ENCODE measurements around the gene SLC38A3.

SLC38A3 gene

GRCh38 chr3:50207359-50208042 is 2.4 kb downstream of the SLC38A3 start:
- Histone ChIP-seq H3K18ac (ENCODE audit: low read length) (no peak overlapping the region), H3K23ac (ENCODE audit: low read length) (no peak overlapping the region), H3K27me3 (ENCODE audit: insufficient read depth, low read length) (peaks cover 22% of the 10 kb centered on the region), H2BK120ac (ENCODE audit: insufficient read depth, low read length, poor library complexity) (no peak overlapping the region), H2BK12ac (ENCODE audit: low read length) (no peak overlapping the region), H3K4me3 (ENCODE audit: low read depth, low read length) (no peak overlapping the region), H3K79me1 (ENCODE audit: low read length) (no peaks in the 10 kb centered on the region), H3K4me2 (ENCODE audit: low read length) (no peak overlapping the region), H3K27ac (ENCODE audit: low read depth, low read length) (no peak overlapping the region), H3K14ac (ENCODE audit: low read length) (no peak overlapping the region), H3K4me1 (ENCODE audit: control insufficient read depth in 1 of 2, insufficient read depth in 2 of 2, low read length in 2 of 2) (peaks cover 9 to 14% of the 10 kb centered on the region in 2 experiments), H3K9me3 (ENCODE audit: insufficient read depth, low read depth, low read length) (peaks cover 3% of the 10 kb centered on the region), H3K4ac (ENCODE audit: low read depth, low read length) (no peak overlapping the region), H4K12ac (ENCODE audit: low read depth, low read length) (no peak overlapping the region), H3K9ac (ENCODE audit: low read length) (no peak overlapping the region), H3K36me3 (ENCODE audit: control insufficient read depth in 1 of 2, insufficient read depth in 2 of 2, low read length in 2 of 2) (no peaks in the 10 kb centered on the region), H2BK5ac (ENCODE audit: low read depth, low read length, poor library complexity) (no peak overlapping the region), H3K79me2 (ENCODE audit: control insufficient read depth, insufficient read depth, low read length, poor library complexity) (peaks cover 2% of the 10 kb centered on the region), H4K91ac (ENCODE audit: low read depth, low read length) (no peak overlapping the region), H2AFZ (ENCODE audit: insufficient read depth, low read length, poor library complexity) (no peak overlapping the region), H4K8ac (ENCODE audit: low read depth, low read length) (no peak overlapping the region), H2AK5ac (ENCODE audit: low read length) (no peak overlapping the region)
- no CpG with 5 or more reads among the region's 17 CpGs for WGBS (ENCODE audit: extremely low coverage, insufficient coverage, insufficient read length)
- DNase-seq, result no peak

GRCh38 chr3:50208677-50209344 is 3.7 kb downstream of the SLC38A3 start:
- Histone ChIP-seq H3K9ac (ENCODE audit: low read length) (no peak overlapping the region), H3K36me3 (ENCODE audit: control insufficient read depth in 1 of 2, insufficient read depth in 2 of 2, low read length in 2 of 2) (no peaks in the 10 kb centered on the region), H3K14ac (ENCODE audit: low read length) (no peak overlapping the region), H3K18ac (ENCODE audit: low read length) (no peak overlapping the region), H3K4me2 (ENCODE audit: low read length) (no peak overlapping the region), H3K4ac (ENCODE audit: low read depth, low read length) (no peak overlapping the region), H2AK5ac (ENCODE audit: low read length) (no peak overlapping the region), H4K8ac (ENCODE audit: low read depth, low read length) (no peak overlapping the region), H3K4me3 (ENCODE audit: low read depth, low read length) (no peak overlapping the region), H3K4me1 (ENCODE audit: control insufficient read depth in 1 of 2, insufficient read depth in 2 of 2, low read length in 2 of 2) (peaks cover 9 to 14% of the 10 kb centered on the region in 2 experiments), H2AFZ (ENCODE audit: insufficient read depth, low read length, poor library complexity) (no peak overlapping the region), H3K27ac (ENCODE audit: low read depth, low read length) (no peak overlapping the region), H3K9me3 (ENCODE audit: insufficient read depth, low read depth, low read length) (no peaks in the 10 kb centered on the region), H3K79me2 (ENCODE audit: control insufficient read depth, insufficient read depth, low read length, poor library complexity) (peaks cover 2% of the 10 kb centered on the region), H2BK120ac (ENCODE audit: insufficient read depth, low read length, poor library complexity) (no peak overlapping the region), H3K23ac (ENCODE audit: low read length) (no peak overlapping the region), H4K12ac (ENCODE audit: low read depth, low read length) (no peak overlapping the region), H2BK5ac (ENCODE audit: low read depth, low read length, poor library complexity) (no peak overlapping the region), H2BK12ac (ENCODE audit: low read length) (no peak overlapping the region), H3K27me3 (ENCODE audit: insufficient read depth, low read length) (peaks cover 22% of the 10 kb centered on the region), H3K79me1 (ENCODE audit: low read length) (no peaks in the 10 kb centered on the region), H4K91ac (ENCODE audit: low read depth, low read length) (no peak overlapping the region)
- DNase-seq, result no peak
- no CpG with 5 or more reads among the region's 14 CpGs for WGBS (ENCODE audit: extremely low coverage, insufficient coverage, insufficient read length)

GRCh38 chr3:50210176-50210509 is 5.1 kb downstream of the SLC38A3 start:
- H3K79me1 ChIP-seq (ENCODE audit: low read length), result no peaks in the 10 kb centered on the region
- H3K4me1 ChIP-seq (ENCODE audit: control insufficient read depth in 1 of 2, insufficient read depth in 2 of 2, low read length in 2 of 2), result peaks cover 6% of the 10 kb centered on the region in 2 experiments
- H2AFZ ChIP-seq (ENCODE audit: insufficient read depth, low read length, poor library complexity), result no peak overlapping the region
- H3K27me3 ChIP-seq (ENCODE audit: insufficient read depth, low read length), result peaks cover 18% of the 10 kb centered on the region
- no CpG with 5 or more reads among the region's 5 CpGs for whole genome bisulfite sequencing (ENCODE audit: extremely low coverage, insufficient coverage, insufficient read length)
- H4K12ac ChIP-seq (ENCODE audit: low read depth, low read length), result no peak overlapping the region
- H3K9me3 ChIP-seq (ENCODE audit: insufficient read depth, low read depth, low read length), result no peaks in the 10 kb centered on the region
- no peak overlapping the region for H3K4me2 ChIP-seq (ENCODE audit: low read length)
- no peak overlapping the region for H3K14ac ChIP-seq (ENCODE audit: low read length)
- no peak overlapping the region for H4K91ac ChIP-seq (ENCODE audit: low read depth, low read length)
- no peak overlapping the region for H2BK120ac ChIP-seq (ENCODE audit: insufficient read depth, low read length, poor library complexity)
- H3K23ac ChIP-seq (ENCODE audit: low read length), result no peak overlapping the region
- H3K9ac ChIP-seq (ENCODE audit: low read length), result no peak overlapping the region
- H2BK5ac ChIP-seq (ENCODE audit: low read depth, low read length, poor library complexity), result no peak overlapping the region
- no peak overlapping the region for H3K4ac ChIP-seq (ENCODE audit: low read depth, low read length)
- no peak overlapping the region for H3K27ac ChIP-seq (ENCODE audit: low read depth, low read length)
- H3K36me3 ChIP-seq (ENCODE audit: control insufficient read depth in 1 of 2, insufficient read depth in 2 of 2, low read length in 2 of 2), result peaks cover 0 to 2% of the 10 kb centered on the region in 2 experiments
- no peak overlapping the region for H3K4me3 ChIP-seq (ENCODE audit: low read depth, low read length)
- H3K79me2 ChIP-seq (ENCODE audit: control insufficient read depth, insufficient read depth, low read length, poor library complexity), result peaks cover 2% of the 10 kb centered on the region
- no peak for DNase-seq
- H4K8ac ChIP-seq (ENCODE audit: low read depth, low read length), result no peak overlapping the region
- H3K18ac ChIP-seq (ENCODE audit: low read length), result no peak overlapping the region
- no peak overlapping the region for H2BK12ac ChIP-seq (ENCODE audit: low read length)
- H2AK5ac ChIP-seq (ENCODE audit: low read length), result no peak overlapping the region

- H3K4me2 ChIP-seq (ENCODE audit: low read length), result no peak overlapping the region
- H2BK12ac ChIP-seq (ENCODE audit: low read length), result no peak overlapping the region
- H3K9me3 ChIP-seq (ENCODE audit: insufficient read depth, low read depth, low read length), result no peaks in the 10 kb centered on the region
- H3K14ac ChIP-seq (ENCODE audit: low read length), result no peak overlapping the region
- H3K79me1 ChIP-seq (ENCODE audit: low read length), result no peaks in the 10 kb centered on the region
- H2BK5ac ChIP-seq (ENCODE audit: low read depth, low read length, poor library complexity), result no peak overlapping the region
- H4K8ac ChIP-seq (ENCODE audit: low read depth, low read length), result no peak overlapping the region
- no peak overlapping the region for H3K27ac ChIP-seq (ENCODE audit: low read depth, low read length)
- no CpG with 5 or more reads among the region's 13 CpGs for WGBS (ENCODE audit: extremely low coverage, insufficient coverage, insufficient read length)
- no peaks in the 10 kb centered on the region for H3K79me2 ChIP-seq (ENCODE audit: control insufficient read depth, insufficient read depth, low read length, poor library complexity)
- H3K23ac ChIP-seq (ENCODE audit: low read length), result no peak overlapping the region
- H3K18ac ChIP-seq (ENCODE audit: low read length), result no peak overlapping the region
- no peak overlapping the region for H3K9ac ChIP-seq (ENCODE audit: low read length)
- no peak overlapping the region for H4K12ac ChIP-seq (ENCODE audit: low read depth, low read length)
- H2BK120ac ChIP-seq (ENCODE audit: insufficient read depth, low read length, poor library complexity), result no peak overlapping the region
- no peak for DNase-seq
- H3K27me3 ChIP-seq (ENCODE audit: insufficient read depth, low read length), result peaks cover 12% of the 10 kb centered on the region
- peaks cover 2% of the 10 kb centered on the region in 2 experiments for H3K4me1 ChIP-seq (ENCODE audit: control insufficient read depth in 1 of 2, insufficient read depth in 2 of 2, low read length in 2 of 2)
- H2AK5ac ChIP-seq (ENCODE audit: low read length), result no peak overlapping the region
- H3K4me3 ChIP-seq (ENCODE audit: low read depth, low read length), result no peak overlapping the region
- no peak overlapping the region for H3K4ac ChIP-seq (ENCODE audit: low read depth, low read length)
- no peak overlapping the region for H2AFZ ChIP-seq (ENCODE audit: insufficient read depth, low read length, poor library complexity)
- peaks cover 0 to 2% of the 10 kb centered on the region in 2 experiments for H3K36me3 ChIP-seq (ENCODE audit: control insufficient read depth in 1 of 2, insufficient read depth in 2 of 2, low read length in 2 of 2)
- H4K91ac ChIP-seq (ENCODE audit: low read depth, low read length), result no peak overlapping the region
Measured at GRCh38 chr3:50210510-50211367, 5.7 kb downstream of the SLC38A3 start.
